IPS DF 4.7 (cell line): ENCODE data around the gene NRIP2.

Source experiments
- DNase-seq: peaks from one replicate; pipeline ENCODE4 v3.0.0-alpha.2; 2013; ENCODE audit warnings: low spot score; ENCODE audit errors: extremely low read depth

Gene NRIP2

DNA sequence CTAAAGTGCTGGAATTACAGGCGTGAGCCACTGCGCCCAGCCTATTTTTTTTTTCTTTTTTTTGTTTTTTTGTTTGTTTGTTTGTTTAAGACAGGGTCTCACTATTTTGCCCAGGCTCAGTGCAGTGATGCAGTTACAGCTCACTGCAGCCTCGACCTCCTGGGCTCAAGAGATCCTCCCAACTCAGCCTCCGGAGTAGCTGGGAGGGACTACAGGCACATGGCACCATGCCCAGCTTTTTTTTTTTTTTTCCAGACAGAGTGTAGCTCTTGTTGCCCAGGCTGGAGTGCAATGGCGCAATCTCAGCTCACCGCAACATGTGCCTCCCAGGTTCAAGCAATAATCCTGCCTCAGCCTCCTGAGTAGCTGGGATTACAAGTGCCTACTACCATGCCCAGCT lies 28.1 kb downstream of the NRIP2 start:
- no peak for DNase-seq

DNA sequence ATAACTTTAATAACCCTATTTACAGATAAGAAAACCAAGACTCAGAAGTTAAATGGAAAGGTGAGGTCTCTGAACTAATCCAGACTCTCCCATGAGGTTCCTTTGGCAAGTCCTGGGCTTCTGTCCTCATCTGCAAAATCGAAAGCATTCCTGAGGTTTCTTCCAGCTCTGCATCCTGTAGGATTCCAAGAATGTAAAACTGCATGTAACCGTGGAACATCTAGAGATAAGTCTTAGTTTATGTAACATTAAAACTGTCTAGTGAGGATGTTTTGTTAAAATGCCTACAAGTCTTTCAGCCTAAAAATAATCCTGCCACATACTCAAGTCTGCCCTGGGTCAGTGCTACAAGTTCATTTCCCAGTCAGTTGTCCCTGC lies 29.7 kb downstream of the NRIP2 start:
- DNase-seq: no peak

DNA sequence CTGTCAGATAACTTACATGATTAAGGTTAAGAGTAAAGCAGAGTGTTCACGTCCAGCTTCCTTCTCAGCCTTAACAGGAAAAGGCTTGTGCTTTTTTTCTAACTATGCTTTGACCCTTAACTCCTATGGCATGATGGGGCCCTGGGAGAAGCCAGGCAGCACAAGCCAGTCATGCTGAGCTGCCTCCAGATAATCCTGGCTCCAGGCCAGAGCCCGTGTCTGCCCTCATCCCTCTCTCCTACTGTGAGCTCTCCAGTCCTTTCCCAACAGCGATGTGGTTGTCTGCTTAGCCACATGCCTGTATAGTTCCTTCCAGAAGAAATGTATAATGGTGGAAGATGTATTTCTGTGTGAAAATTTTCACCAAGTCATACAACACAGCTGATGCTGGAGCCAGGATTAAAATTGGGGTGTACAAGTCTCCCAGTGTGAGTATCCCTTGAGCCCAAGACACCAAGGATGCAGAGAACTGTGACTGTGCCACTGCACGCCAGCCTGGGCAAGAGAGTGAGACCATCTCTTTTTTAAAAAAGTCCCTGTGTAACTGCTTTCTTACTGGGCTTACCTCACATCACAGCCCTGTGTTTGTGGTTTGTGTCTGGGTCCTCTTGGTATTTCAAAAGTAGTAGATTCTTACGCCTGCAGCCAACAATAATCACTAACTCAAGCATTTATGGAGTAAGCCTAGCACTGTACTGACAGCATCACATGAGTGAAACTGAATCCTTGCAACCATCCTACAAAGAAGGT lies 30.3 kb downstream of the NRIP2 start:
- no peak for DNase-seq

DNA sequence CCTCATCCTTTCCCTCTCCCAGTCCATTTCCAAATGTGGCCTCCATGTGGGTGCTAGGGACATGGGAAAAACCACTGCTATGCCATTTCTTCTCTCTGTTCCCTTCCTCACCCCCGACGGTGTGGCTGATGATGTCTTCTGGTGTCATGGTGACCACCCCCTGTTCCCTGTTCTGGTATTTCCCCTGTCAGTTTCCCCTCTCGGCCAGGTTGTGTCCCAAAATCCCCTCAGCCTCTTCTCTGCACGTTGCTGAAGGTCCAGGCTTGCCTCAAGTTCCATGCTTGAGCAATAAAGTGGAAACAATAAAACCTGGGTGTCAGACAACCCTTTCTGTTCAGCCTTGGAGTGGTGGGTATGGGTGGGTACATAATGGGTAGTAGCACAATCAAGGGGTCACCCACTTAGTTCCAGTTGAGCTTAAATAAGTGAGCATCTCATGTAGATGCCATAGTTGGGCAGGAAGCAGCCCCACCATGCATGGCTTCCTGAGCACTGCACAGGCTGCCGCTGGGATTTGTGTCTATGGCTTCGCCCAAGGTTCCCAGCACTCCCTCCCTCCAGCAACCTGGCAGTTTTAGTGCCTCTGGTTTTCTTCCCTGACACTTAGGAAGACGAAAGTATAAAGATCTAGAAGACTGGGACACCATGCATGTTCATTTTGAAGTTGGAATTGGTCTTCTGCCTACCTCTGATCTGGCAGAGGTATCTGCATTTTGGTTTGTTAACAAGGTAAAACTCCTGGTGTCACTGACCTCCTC lies 31.0 kb downstream of the NRIP2 start:
- DNase-seq: no peak

DNA sequence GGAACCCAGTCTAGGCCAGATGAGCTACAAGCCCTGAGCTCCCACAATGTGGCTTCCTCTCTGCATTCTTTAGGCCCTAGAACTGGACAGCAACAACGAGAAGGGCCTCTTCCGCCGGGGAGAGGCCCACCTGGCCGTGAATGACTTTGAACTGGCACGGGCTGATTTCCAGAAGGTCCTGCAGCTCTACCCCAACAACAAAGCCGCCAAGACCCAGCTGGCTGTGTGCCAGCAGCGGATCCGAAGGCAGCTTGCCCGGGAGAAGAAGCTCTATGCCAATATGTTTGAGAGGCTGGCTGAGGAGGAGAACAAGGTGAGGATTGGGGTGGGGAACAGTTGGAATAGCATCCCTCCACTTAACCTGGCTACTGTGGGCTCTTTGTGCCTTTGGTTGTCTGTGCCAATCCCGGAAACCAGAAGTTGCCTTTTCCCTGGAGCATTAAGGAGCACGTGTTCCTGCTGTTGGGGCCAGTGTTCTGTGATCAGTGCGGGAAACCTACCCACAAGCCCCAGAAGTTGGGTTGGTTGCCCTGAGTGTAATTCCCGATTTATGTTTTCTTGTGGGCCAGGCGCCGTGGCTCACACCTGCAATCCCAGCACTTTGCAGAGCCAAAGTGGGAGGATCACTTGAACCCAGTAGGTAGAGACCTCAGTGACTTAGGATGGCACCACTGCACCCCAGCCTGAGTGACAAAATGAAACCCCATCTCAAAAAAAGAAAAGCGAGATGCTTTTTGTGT lies 33.6 kb downstream of the NRIP2 start:
- DNase-seq: no peak

DNA sequence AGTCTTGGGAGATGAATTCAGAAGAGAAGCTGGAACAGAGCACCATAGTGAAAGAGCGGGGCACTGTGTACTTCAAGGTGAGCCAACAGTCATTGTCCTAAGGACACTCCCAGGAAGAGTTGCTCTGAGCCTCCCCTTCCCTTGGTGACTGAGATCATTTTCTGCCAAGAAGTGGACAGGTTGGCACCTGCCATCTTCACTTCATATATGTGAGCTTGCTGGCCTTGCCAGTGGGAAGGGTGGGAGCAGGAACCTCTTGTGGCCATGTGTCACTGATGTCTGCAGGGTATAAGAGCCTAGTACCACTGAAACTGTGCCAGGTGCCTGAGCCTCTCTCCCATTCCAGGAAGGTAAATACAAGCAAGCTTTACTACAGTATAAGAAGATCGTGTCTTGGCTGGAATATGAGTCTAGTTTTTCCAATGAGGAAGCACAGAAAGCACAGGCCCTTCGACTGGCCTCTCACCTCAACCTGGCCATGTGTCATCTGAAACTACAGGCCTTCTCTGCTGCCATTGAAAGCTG lies 34.7 kb downstream of the NRIP2 start:
- no peak for DNase-seq

DNA sequence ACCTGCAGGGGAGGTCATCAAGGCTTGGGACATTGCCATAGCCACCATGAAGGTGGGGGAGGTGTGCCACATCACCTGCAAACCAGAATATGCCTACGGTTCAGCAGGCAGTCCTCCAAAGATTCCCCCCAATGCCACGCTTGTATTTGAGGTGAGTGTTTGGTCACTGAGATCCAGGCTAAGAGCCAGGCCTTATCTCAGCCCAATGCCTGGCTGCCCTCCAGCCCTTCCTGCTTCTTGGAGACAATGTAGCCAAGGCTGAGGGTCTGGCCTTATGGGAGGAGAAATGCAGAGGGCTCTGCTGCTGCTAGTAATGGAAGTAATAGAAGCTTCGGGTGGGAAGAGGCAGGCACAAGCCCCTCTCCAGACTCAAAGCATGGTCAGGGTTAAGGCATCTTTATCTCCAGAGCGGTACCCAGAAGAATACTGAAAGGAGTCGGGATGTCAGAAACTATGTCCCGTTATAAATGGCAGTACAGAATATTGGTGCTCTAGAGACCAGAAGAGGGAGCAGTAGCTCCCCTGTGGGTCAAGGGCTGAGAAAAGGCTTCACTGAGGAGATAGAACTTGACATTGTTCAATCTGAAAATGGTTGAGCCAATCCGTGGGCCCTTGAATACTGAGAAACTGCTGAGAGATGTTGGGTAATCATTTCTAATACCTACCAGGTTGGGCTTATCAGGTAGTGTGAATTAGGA lies 37.0 kb downstream of the NRIP2 start:
- DNase-seq: no peak

DNA sequence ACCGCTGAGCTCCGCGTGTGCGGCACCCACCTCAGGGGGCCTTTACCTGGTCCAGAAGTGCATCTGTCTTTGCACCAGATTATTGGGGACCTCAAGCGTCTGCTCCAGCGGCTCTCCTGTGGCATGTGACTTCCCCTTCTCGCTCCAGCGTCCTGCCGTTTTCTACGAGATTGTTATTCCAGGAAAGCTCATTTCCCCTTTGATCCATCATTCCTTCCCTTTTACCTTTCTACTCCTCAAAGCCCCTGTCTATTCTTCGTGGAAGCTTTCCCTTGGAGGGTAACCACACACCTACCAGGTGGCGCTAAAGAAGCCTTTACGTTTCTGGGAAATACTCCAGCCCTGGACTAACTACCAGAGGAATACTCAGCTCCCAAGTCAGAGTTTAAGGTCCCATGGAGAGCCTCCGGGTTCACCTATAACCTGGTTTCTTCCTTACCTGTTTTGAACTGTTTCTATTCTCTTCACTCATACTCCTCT lies 38.6 kb downstream of the NRIP2 start:
- DNase-seq: no peak

DNA sequence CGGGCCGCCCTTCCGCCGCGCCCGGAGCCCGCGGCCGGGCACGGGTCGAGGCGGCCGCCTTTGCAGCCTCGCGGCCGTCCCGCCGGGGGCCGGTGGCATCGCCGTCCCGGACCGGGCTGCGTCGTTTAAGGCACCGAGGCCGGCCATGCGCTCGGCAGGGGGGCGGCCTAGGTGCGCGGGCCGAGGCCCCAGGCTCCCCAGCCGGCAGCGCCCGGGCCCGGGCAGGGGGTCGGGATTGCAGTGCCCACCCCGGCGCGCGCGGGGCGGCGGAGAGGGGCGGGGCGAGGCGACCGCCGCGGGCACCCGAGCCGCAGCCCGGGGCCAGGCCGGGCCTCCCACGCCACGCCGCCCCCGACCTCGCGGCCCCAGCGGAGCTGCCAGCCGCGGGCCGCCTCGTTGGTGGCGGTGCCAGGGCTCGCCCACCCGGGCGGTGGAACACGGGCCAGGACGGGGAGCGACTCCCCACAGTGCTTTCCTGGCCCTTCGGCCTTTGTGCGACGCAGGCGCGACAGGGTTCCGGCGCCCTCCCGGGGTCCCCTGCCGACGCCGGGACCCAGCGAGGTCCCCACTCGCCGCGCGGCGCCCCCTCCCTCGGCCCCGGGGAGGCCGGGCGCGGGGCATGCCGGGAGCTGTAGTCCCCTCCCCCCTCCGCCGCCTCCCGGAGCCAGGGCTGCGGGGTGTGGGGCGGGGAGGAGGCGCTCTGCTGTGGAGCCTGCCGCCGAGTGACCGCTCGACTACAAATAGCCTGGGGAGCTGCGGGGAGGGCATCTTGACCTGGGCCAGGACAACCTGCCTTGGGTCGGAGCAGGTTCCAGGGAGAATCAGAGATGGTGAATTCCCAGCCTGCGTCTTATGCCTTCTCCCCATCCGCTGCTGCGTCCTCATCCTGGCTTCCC lies 39.3 kb downstream of the NRIP2 start:
- DNase-seq: no peak

DNA sequence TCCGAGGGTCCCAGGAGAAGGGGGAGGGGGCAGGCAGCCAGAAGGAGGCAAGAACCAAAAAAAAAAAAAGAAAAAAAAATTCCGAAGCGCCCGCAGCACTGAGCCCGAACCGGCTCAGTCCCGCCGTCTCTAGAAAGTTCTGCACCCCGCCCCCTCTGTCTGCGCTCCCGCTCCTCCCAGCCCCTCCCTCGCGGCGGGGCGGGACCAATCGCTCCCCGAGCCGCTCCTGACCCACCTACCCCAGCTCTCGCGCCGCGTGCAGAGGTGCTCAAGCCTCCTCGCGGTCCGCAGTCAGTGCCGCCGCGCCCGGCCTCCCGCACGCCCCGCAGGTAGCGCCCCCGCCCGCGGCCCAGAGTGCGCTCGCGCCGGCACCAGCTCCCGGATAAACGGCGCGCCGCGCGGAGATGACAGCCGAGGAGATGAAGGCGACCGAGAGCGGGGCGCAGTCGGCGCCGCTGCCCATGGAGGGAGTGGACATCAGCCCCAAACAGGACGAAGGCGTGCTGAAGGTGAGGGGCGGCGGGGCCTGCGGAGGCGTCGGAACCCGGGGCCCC lies 40.0 kb downstream of the NRIP2 start, which contains the start of gene FKBP4:
Gene FKBP4 (plus strand): TSS at position 235 of the 554 bp plus-strand sequence. CDS start 170 bp downstream, at position 405.
- no peak for DNase-seq

DNA sequence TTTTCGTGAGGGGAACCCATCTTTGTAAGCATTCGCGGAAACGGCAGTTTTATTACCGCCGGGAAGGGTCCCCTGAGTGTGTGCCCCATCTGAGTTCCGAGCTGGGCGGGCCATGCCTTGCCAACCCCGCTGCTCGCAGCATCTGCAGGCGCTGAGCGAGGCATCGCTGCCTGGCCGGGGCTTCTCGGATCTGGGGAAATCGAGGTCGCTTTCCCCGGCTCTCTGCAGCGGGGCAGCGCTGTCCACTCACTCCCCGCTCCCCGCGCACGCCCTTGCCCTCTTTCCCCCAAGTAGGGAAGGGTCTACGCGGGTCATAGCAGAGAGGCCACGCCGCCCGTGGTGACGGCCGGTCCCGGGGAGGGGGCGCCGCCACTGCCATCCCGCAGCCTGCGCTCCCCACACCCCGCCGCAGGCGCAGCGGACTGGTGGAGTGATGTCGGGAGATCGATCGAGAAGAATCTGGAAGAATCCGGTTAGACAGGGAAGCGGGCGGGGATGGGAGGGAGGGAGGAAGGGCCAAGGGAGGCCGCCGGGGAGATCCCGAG lies 40.6 kb downstream of the NRIP2 start:
- DNase-seq: no peak

DNA sequence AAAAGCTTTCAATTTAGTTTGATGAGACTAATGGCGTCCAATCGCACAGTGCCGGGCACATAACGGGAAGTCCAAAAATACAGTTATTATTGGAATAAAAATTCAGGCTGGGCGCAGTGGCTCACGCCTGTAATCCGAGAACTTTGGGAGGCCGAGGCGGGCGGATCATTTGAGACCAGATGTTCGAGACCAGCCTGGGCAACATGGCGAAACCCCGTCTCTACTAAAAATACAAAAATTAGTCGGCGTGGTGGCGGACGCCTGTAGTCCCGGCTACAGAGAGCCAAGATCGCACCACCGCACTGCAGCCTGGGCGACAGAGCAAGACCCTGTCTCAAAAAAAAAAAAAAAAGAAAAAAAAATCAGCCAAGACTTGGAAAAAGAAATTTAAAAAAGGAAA lies 41.3 kb downstream of the NRIP2 start:
- DNase-seq: no peak

DNA sequence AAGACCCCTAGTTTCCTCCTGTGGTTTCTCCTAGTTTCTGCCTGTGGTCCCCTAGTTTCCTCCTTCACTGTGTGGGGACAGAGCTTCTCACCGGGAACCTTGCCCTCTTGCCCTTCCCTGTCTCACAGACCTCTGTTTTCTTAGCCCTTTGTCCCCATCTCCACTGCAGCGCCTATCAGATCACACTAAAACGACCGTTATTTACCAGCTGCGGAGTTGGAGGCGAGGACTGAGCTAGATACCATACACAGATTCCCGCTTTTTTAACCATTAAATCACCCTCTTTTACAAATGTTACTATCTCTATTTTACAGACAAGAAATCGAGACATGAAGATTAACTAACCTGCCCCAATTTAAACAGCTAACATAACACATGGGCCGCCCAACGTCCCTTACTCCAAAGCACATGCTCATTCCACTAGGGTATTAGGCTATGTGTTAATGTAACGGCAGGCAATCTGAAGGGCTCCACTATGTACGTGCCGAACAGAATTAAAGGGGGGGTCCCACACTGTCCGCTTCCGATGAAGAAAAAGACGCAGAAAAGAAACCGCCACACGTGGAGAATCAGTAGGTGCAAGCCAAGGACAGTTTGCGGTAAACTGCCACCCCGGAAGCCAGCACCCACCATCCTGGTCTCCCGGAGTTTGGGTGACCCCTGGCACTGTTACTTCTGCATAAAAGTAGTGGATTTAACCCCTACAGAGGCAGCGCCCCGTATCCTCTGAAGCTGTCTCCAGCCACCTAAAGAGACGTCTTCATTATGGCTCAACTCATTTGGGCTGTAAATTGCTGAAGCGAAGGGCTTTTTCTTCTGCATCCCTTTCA lies 41.9 kb downstream of the NRIP2 start:
- DNase-seq: no peak

DNA sequence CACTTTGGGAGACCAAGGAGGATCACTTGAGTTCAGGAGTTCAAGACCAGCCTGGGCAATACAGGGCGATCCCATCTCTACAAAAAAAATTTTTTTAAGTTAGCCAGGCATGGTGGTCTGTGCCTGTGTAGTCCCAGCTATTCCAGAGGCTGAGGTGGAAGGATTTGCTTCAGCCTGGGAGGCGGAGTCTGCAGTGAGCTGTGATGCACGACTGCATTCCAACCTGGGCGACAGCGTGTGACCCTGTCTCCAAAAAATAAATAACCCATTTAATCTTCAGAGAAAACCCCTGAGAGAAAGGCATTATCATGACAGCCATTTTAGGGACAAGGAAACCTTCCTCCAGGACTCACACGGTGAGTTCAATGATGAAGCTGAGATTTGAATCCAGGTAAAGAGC lies 43.7 kb downstream of the NRIP2 start:
- no peak for DNase-seq

DNA sequence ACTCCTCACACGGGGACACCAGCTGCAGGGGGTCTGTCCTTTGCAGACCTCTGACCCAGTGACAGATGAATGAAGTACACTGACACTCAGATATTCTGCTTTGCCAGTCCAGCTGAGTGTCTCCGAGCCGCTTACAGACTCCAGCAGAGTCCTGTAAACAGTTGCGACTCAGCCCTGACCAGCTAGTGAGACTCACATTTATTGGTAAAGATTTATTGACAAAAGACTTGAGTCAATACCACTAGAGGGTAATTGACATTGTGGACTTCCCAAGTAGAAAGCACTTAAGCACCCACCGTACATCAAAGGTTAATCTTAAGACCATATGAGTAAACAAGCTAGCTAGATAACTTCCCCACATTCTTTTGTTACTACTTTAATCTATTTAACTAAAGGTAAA lies 49.8 kb downstream of the NRIP2 start:
- DNase-seq: no peak

DNA sequence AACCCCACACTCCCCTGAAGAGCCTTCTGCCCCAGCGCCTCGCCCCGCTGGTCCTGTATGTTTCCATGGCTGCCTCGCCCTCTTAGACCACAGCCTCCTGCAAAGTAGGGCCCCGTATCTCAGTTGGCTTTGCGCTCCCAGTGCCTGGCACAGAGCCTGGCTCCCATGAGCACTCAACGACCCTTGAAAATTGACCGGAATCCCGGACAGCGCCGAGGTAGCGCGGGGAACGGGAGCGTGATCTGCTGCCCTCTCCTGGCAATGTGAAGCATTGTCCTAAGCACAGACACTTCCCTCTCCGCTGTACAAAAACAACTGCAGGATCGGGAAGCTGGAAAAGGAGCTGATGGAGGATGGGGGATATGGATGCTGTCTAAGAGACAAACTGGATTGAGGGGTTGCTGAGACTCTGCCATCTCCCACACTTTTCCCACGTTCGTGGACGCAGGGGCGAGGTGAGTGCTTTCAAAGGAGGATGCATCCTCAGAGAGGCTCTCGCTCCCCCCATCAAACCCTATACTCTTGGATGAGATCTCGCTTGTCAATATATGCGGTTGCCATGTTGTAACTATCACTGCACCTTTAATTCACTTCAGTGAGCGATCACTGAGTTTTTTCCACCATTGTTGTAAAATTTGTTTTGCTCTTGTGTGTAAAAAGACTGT lies 50.8 kb downstream of the NRIP2 start:
- DNase-seq: peak; percentile 56

DNA sequence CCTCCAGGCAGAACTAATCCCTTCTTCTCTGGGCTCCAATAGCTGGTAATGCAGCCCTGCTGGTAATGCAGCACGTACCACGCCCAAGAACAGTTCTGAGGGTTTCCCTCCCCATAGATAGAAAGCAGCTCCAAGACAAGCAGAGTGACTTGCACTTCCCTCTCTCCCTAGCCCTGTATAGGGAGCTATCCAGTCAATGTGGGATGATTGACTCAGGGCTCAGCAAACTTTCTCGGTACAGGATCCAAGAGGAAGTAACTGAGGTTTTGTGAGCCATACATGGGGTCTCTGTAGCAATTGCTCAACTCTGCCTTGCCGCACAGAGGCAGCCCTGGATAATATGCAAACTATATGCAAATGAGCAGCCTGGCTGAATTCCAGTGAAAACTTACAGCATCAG lies 55.6 kb downstream of the NRIP2 start:
- peak; percentile 56 for DNase-seq

DNA sequence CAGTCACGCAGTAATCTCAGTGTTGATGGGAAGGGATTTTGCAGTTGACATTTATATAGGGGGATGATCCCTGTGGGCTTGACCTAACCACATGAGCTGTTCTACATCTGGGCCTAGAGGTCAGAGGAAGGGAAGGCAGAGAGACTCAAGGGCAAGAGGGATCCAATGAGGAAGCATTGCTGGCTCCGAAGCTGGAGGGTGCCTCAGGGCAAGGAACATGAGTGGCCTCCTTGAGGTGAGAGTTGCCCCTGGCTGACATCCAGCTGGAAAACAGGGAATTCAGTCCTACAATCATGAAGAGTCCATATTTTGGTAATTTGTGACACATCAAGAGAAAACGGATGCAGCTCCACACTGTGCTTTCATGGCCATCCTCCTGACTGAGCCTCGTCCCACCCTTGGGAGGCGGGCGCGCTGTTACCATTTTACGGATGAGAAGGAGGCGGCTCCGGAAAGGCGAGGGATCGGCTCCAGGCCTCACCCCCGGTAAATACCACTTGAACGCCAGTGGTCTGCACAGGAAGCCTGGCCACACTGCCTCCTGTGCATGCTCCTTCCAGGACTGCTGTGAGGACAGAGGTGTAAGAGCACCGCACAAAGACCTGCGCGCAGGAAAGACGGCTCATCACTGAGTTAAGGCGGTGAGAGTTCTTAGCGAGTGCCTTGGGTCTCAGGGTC lies 58.6 kb downstream of the NRIP2 start:
- DNase-seq: no peak
